ENCODE measurements around the gene TAL2. TPM values are rescaled to one million over a fixed set of nuclear protein-coding genes. Genes with fewer than 3 reads are reported as not detected.

The TAL2 gene
- total RNA-seq, 4 donors from 2014 or later = not detected

GRCh38 chr9:105647595-105648349 lies 14.5 kb upstream of the TAL2 start:
- TF ChIP-seq POLR2A (IDR thresholded peaks at IDR 0.05) (no peak), CTCF (IDR thresholded peaks at IDR 0.05) (no peak)
- 89 to 90% methylated on average over 12 of the region's 12 CpGs for WGBS, 2 donors
- intact Hi-C loops (cut with DNase I; ENCODE audit: low total_unique reads) = no loop called here
- H3K4me3 ChIP-seq (ENCODE audit: low read depth, poor library complexity, severe bottlenecking) = no peak overlapping the region
- DNase-seq (ENCODE audit: low spot score in 2 of 2) = no peak

GRCh38 chr9:105651806-105652205 lies 10.5 kb upstream of the TAL2 start:
- 72 to 76% methylated on average over 4 of the region's 4 CpGs for WGBS, 2 donors
- intact Hi-C loops (cut with DNase I; ENCODE audit: low total_unique reads) = no loop called here
- no peak overlapping the region for H3K4me3 ChIP-seq (ENCODE audit: low read depth, poor library complexity, severe bottlenecking)
- DNase-seq (ENCODE audit: low spot score in 2 of 2) = no peak
- no peak for TF ChIP-seq POLR2A (IDR thresholded peaks at IDR 0.05)

- peak overlapping the region; percentile 9 for H3K4me3 ChIP-seq (ENCODE audit: low read depth, poor library complexity, severe bottlenecking)
- 2 to 3% methylated on average over 28 to 53 of the region's 75 CpGs for WGBS, 2 donors
- TF ChIP-seq CTCF (IDR thresholded peaks at IDR 0.05) (no peak), POLR2A (IDR thresholded peaks at IDR 0.05) (no peak)
- DNase-seq (ENCODE audit: low spot score in 2 of 2) = no peak
- intact Hi-C loops (cut with DNase I; ENCODE audit: low total_unique reads) = no loop called here
These were observed 5.9 kb upstream of the TAL2 start for GRCh38 chr9:105656131-105656921.

- H3K4me3 ChIP-seq (ENCODE audit: low read depth, poor library complexity, severe bottlenecking) = no peak overlapping the region
- DNase-seq (ENCODE audit: low spot score in 2 of 2) = no peak
- 86 to 91% methylated on average over 2 of the region's 2 CpGs for WGBS, 2 donors
- intact Hi-C loops (cut with DNase I; ENCODE audit: low total_unique reads) = no loop called here
- no peak for TF ChIP-seq CTCF (IDR thresholded peaks at IDR 0.05)
- no peak for TF ChIP-seq POLR2A (IDR thresholded peaks at IDR 0.05)
These were observed 3.9 kb upstream of the TAL2 start for GRCh38 chr9:105658351-105658750.

- no peak for DNase-seq (ENCODE audit: low spot score in 2 of 2)
- 50 to 51% methylated on average over 4 of the region's 4 CpGs for WGBS, 2 donors
- intact Hi-C loops (cut with DNase I; ENCODE audit: low total_unique reads) = no loop called here
- no peak for TF ChIP-seq CTCF (IDR thresholded peaks at IDR 0.05)
- no peak for TF ChIP-seq POLR2A (IDR thresholded peaks at IDR 0.05)
- H3K4me3 ChIP-seq (ENCODE audit: low read depth, poor library complexity, severe bottlenecking) = no peak overlapping the region
These were observed 1.2 kb upstream of the TAL2 start for GRCh38 chr9:105661011-105661410.

GRCh38 chr9:105663914-105664313 lies 1.7 kb downstream of the TAL2 start:
- no peak for TF ChIP-seq CTCF (IDR thresholded peaks at IDR 0.05)
- no peak for TF ChIP-seq POLR2A (IDR thresholded peaks at IDR 0.05)
- DNase-seq (ENCODE audit: low spot score in 2 of 2) = no peak
- no peak overlapping the region for H3K4me3 ChIP-seq (ENCODE audit: low read depth, poor library complexity, severe bottlenecking)
- intact Hi-C loops (cut with DNase I; ENCODE audit: low total_unique reads) = no loop called here
- WGBS, 2 donors = 74 to 77% methylated on average over 5 of the region's 5 CpGs
